HT1080 (cell line): ENCODE measurements around the gene DMD. TPM values are rescaled to one million over a fixed set of nuclear protein-coding genes. Genes with fewer than 3 reads are reported as not detected.
"Not testable (repeated sequence)": the region's sequence is repeated elsewhere in the genome, so short reads cannot be mapped to it uniquely, and the experiment has no call there.

ENCODE experiments used
- DNase-seq: peaks from one replicate; pipeline ENCODE4 v3.0.0-alpha.2; 2015; ENCODE audit warnings: low read depth
- total RNA-seq: library from RNA; depleted of rRNA; stranded (reverse); fragments of >200 nt; shearing (Covaris generic); gene quantifications from 2 replicates; pipeline ENCODE4 v1.2.3, GENCODE V29; 2014

DMD gene
- total RNA-seq, 1 experiment from 2014 or later, result 4.0 TPM

GRCh38 chrX:32644476-32645245 is 566.7 kb downstream of the DMD start:
- no peak for DNase-seq

- no peak for DNase-seq
Measured at GRCh38 chrX:32642283-32642682, 569.1 kb downstream of the DMD start.

DNA sequence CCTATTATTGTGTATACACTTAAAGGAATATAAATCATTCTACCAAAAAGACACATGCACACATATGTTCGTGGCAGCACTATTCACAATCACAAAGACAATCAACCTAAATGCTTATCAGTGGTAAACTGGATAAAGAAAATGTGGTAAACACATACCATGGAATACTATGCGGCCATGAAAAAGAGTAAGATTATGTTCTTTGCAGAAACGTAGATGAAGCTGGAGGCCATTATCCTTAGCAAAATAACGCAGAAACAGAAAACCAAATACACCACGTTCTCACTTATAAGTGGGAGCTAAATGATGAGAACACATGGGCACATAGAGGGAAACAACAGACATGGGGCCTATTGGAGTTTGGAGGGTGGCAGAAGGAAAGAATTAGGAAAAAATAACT is 593.2 kb downstream of the DMD start:
- DNase-seq, result no peak

GRCh38 chrX:32614707-32615106 is 596.6 kb downstream of the DMD start:
- no peak for DNase-seq

DNA sequence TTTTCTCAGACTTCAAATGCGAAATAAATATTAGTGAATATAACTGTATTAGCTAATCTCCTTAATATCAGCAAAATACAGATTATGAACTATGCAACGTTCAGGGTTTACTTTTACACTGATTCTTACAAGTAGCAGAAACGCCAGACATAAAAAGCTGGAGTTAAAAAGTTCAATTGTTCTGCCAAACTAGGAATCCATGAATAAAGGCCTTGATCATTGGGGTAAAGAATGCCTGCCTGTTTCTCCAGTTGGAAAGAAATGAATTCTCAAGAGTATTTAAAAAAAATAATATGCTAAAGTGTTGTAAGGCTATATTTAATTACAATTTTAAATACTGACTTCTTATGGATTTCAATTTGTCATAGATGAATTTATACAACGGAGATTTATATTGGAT is 612.2 kb downstream of the DMD start:
- DNase-seq, result no peak

DNA sequence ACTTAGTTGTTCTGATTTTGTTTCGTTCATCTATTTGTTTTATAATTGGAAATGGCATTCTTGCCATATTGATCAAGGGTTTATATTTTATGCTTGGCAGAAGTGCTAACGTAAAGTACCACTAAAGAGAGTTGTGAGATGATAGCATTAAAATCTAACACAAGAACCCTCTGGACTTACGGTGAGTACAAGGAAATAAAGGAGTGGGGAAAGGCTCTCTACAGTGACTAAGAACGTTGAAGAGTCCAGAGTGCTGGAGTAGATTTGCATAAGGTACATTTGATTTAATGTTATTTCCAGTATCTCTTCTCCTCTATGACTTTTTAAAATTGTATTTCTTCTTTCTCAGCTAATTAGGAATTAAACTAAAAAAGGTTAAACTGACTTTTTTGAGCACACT is 612.6 kb downstream of the DMD start:
- no peak for DNase-seq

GRCh38 chrX:32597777-32598176 is 613.6 kb downstream of the DMD start:
- no peak for DNase-seq

DNA sequence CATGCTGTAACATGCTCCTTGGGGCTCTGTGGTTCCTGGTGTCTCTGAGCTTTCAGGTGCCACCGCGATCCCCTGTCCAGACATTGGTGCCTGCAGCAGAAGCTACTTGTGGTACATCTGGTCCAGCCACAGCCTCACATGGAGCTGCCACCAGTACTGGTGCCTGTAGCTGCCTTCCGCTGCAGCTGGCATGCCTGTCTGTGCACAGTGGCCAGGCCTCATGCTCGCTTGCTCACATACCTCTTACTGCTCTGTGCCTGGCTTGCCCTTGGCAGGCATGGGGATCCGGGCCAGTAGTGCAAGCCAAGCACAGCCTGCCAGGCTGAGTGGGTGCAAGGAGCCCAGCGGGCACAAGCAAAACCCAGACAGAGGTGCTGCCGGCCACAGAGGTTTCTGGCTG is 618.6 kb downstream of the DMD start:
- no peak for DNase-seq

DNA sequence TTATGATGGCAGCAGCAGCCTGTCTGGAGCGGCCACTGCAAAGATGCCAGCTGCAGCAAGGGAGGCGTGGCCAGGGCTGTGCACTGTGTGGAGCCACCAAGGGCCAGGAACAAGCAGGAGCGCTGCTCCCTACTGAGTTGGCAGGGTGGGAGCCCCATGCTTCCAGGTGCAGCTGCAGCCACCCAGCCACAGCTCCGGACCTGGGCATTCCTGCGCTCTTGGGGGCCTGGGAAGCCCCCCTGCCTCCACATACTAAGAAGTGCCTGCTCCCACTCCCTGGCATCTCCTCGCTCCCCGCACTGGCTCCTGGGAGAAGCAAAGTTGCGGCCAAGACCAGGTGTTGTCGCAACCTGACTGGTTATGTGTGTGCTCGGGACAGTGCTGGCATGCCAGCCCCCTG is 619.8 kb downstream of the DMD start:
- no peak for DNase-seq

DNA sequence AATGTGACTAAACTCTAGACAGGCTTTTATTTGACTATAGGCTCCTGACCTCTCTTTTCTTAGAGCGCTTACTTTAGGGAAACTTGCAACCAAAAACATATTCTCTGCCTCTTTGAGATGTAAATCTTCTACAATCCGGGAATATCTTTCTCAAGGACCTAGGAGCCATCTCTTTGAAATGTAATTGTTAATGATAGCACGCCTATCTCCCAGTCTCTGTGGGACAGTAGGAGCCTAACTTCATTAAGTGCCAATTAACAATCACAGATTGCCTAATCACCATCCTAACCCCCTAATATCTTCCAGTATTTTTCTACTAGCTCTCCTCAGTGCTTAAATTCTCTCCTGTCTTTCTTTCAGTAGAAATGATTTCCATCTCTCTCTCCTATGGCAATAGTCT is 628.6 kb downstream of the DMD start:
- no peak for DNase-seq

DNA sequence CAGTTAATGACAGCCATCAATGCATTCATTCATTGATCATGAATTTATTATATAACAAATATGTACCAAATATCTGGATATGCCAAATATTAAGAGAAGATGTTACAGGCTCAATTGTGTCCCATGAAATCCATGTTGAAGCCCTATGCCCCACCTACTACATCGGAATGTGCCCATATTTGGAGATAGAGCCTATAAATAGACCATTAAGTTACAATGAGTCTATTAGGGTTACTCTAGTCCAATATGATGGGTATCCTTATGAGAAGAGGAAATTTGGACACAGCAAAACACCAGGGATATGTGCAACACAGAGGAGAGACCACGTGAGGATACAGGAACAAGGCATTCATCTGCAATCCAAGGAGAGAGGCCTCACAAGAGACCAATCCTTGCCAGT is 634.5 kb downstream of the DMD start:
- DNase-seq, result no peak

- DNase-seq, result peak; percentile 54
Measured at GRCh38 chrX:32572644-32573043, 638.7 kb downstream of the DMD start.

GRCh38 chrX:32571579-32571978 is 639.8 kb downstream of the DMD start:
- DNase-seq, result no peak

GRCh38 chrX:32562261-32562660 is 649.1 kb downstream of the DMD start:
- no peak for DNase-seq

DNA sequence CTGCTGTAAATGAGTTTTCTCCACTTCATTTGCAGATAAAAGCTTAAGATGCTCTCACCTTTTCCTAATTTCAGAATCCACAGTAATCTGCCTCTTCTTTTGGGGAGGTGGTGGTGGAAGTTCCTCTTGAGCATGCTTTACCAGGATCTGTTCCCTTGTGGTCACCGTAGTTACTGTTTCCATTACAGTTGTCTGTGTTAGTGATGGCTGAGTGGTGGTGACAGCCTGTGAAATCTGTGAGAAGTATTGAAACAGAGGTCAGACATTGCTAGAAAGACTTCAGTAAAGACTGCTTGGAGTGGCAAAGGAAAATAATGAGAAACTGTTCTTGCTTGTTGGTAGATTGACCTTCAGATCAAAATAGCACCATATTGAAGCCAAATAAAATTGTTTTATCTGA is 666.2 kb downstream of the DMD start:
- DNase-seq, result no peak

DNA sequence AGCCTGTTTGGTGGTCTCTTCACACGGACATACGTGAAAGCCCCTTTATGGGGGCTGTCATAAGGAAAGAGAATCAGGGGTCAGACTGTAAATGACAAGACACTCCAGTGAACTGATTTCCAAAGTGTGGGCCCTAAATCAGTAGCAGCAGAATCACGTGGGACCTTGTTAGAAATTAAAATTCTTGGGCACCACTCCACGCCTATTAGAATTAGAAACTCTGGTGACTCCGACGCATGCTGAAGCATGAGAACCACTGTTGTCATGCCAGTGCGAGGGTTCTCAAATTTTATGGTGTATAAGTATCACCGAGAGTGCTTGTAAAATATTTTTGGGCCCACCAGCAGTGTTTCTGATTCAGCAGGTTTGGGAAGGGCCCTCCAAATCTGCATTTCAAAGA is 672.8 kb downstream of the DMD start:
- DNase-seq, result no peak

GRCh38 chrX:32533848-32534247 is 677.5 kb downstream of the DMD start:
- no peak for DNase-seq

GRCh38 chrX:32532262-32532661 is 679.1 kb downstream of the DMD start:
- DNase-seq, result no peak

- peak; percentile 15 for DNase-seq
Measured at GRCh38 chrX:32530802-32531403, 680.4 kb downstream of the DMD start.

GRCh38 chrX:32528451-32528850 is 682.9 kb downstream of the DMD start:
- DNase-seq, result not testable (repeated sequence)

DNA sequence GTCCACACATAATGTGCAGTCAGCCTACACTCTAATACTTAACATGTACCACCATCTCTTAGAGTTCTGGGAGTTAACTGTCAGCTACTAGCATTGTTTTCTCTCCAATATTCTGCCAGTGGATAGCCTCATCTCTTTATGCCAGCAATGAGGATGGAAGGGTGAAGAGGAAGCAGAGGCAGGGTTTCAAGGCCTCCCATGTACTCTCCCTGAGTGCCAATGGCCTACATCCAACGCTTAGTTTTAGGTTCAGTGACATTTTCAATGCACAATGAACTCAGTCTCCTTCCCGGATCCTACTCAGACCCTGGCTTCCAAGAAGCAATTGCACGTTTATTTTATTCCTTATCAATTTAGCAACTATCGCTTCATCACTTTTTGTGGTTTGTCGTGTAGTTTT is 686.1 kb downstream of the DMD start:
- DNase-seq, result no peak

DNA sequence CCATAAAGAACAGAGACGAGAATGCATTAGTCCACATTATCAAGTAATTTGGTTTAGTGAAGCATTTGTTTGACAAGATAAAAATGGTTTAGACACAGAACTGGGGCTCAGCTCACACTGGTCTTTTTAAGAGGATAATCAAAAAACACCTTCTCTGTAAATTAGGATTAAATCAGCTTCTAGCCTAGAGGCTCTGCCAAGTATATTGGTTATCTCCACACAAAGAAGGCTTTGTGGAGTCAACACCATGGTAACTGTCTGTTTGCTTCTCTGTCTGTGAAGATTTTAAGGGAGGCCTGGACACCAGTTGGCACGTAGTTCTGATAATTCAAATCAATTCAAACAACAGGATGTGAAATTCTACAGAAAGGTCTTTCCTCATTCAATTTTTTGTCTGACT is 687.0 kb downstream of the DMD start:
- DNase-seq, result no peak

DNA sequence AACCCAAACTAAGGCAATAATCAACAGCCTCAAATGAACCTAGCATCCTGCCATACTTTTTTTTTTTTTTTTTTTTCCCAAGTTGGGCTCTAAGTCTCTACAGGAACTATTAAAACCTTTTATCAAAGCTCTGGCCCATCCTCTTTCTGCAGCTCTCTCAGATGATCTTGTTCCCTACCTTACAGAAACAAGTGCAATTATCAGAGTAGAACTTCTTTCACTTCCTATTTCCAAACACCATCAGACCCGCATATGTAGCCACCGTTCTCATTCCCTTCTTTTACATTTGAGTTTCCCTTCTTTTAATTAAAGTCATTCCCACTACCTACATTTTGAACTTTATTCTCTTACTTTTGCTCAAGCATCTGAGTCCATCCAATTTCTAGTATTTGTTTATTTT is 690.6 kb downstream of the DMD start:
- DNase-seq, result no peak
